Left colon (tissue), 2 donors: ENCODE measurements around the gene NDUFS7. TPM values are rescaled to one million over a fixed set of nuclear protein-coding genes. Genes with fewer than 3 reads are reported as not detected.

Experiments
- ATAC-seq: fragments of 200-7000 bp; cut with Tn5 transposase; one replicate; pipeline ENCODE4 v1.9.1; 2020; ENCODE audit warnings: mild to moderate bottlenecking, moderate library complexity
- DNase-seq, 2 donors: peaks; one replicate each; pipeline ENCODE4 v3.0.0-alpha.2; 2020
- intact Hi-C, 2 donors: fragments of 100-400 bp; cut with DNase I in 1 of 2; cut with micrococcal nuclease in 1 of 2; formaldehyde crosslinking; loops; one replicate each; pipeline versions ENCODE4 v1.11.2 to v1.14.0; 2022; cut with DNase I, micrococcal nuclease
- total RNA-seq, 2 donors: library from RNA; stranded (reverse); fragmentation: NEBNext Ultra II Directional; extraction: Animal tissue kit (Norgen Biotek cat#: 25700); gene quantifications; one replicate each; pipeline ENCODE4 v1.2.1, GENCODE V29; 2021
- donor health status: DM: no; HTN: no; CAD: no.
- donor health status: DM: yes; HTN: yes; CAD: no.

Gene NDUFS7
- total RNA-seq, 2 donors from 2014 or later = 141 to 178 TPM

GRCh38 chr19:1395194-1396018 is 11.7 kb downstream of the NDUFS7 start:
- intact Hi-C loops = no loop called here
- DNase-seq (no peak), ATAC-seq (peak; percentile 34)

GRCh38 chr19:1396019-1396767 is 12.5 kb downstream of the NDUFS7 start:
- intact Hi-C loops = no loop called here
- ATAC-seq = peak; percentile 71
- no peak for DNase-seq

- DNase-seq (no peak), ATAC-seq (peak; percentile 47)
- intact Hi-C loops = no loop called here
Measured at GRCh38 chr19:1396768-1397679, 13.3 kb downstream of the NDUFS7 start.

GRCh38 chr19:1397838-1398237 is 14.1 kb downstream of the NDUFS7 start:
- ATAC-seq (no peak), DNase-seq (no peak)
- intact Hi-C loops = no loop called here

GRCh38 chr19:1399079-1399478 is 15.4 kb downstream of the NDUFS7 start:
- ATAC-seq = no peak
- DNase-seq = no peak
- intact Hi-C loops = no loop called here

- no peak for DNase-seq
- intact Hi-C loops = no loop called here
- ATAC-seq = no peak
Measured at GRCh38 chr19:1399745-1400144, 16.0 kb downstream of the NDUFS7 start.

- intact Hi-C loops = no loop called here
- no peak for DNase-seq
- peak; percentile 7 for ATAC-seq
Measured at GRCh38 chr19:1400281-1401137, 16.8 kb downstream of the NDUFS7 start.

GRCh38 chr19:1401138-1401888 is 17.6 kb downstream of the NDUFS7 start, which contains the start of gene GAMT:
Gene GAMT, minus strand, starts transcription at chr19:1401542. Its CDS starts 66 bp downstream, at chr19:1401476.
- peak; percentile 29 for ATAC-seq
- peak in 1 of 2 donors; percentile 48 for DNase-seq
- intact Hi-C loops = no loop called here

GRCh38 chr19:1401889-1402217 is 18.1 kb downstream of the NDUFS7 start:
- intact Hi-C loops = no loop called here
- ATAC-seq = no peak
- no peak for DNase-seq

- ATAC-seq (no peak), DNase-seq (no peak)
- intact Hi-C loops = no loop called here
Measured at GRCh38 chr19:1402411-1403070, 18.8 kb downstream of the NDUFS7 start.

- peak; percentile 98 to 99 for DNase-seq
- ATAC-seq = peak; percentile 85
- intact Hi-C loops = no loop called here
Measured at GRCh38 chr19:1406774-1407527, 23.2 kb downstream of the NDUFS7 start.

- peak; percentile 22 for ATAC-seq
- DNase-seq = peak in 1 of 2 donors; percentile 59
- intact Hi-C loops = no loop called here
Measured at GRCh38 chr19:1407528-1408299, 24.0 kb downstream of the NDUFS7 start, which contains the start of gene DAZAP1. Gene DAZAP1, plus strand, starts transcription at chr19:1407586. Its CDS starts 188 bp downstream, at chr19:1407774.

GRCh38 chr19:1408300-1409203 is 24.8 kb downstream of the NDUFS7 start:
- intact Hi-C loops = no loop called here
- DNase-seq (peak in 1 of 2 donors; percentile 72), ATAC-seq (peak; percentile 19)

- DNase-seq (no peak), ATAC-seq (no peak)
- intact Hi-C loops = no loop called here
Measured at GRCh38 chr19:1409204-1410005, 25.7 kb downstream of the NDUFS7 start.
